GM18951 (cell line): ENCODE results near the gene KIF19.

Source experiments
- POLR2A ChIP-seq: IDR thresholded peaks from 4 replicates; pipeline ENCODE4 v1.6.1; 2011; ENCODE audit warnings: mild to moderate bottlenecking; ENCODE audit not compliant: insufficient read length, insufficient read depth; ENCODE audit errors: extremely low read depth
- in situ Hi-C: fragments of 300-500 bp; cut with MboI; formaldehyde crosslinking; loops from one replicate; pipeline ENCODE4 v1.12.0; 2022; ENCODE audit warnings: low sequenced_read_pairs, mixed read lengths, inconsistent platforms; ENCODE audit not compliant: unreplicated experiment

The KIF19 gene

GRCh38 chr17:74354123-74354522 is 28.1 kb downstream of the KIF19 start:
- TF ChIP-seq POLR2A, result no peak
- in situ Hi-C loops, result no loop called here

- TF ChIP-seq POLR2A, result no peak
- in situ Hi-C loops, result no loop called here
Observed at GRCh38 chr17:74354561-74354960, 28.5 kb downstream of the KIF19 start.

- TF ChIP-seq POLR2A, result no peak
- in situ Hi-C loops, result no loop called here
Observed at GRCh38 chr17:74355065-74355464, 29.0 kb downstream of the KIF19 start.

- TF ChIP-seq POLR2A, result no peak
- in situ Hi-C loops, result no loop called here
Observed at GRCh38 chr17:74356646-74357465, 30.8 kb downstream of the KIF19 start.

- TF ChIP-seq POLR2A, result no peak
- in situ Hi-C loops, result no loop called here
Observed at GRCh38 chr17:74357466-74357809, 31.4 kb downstream of the KIF19 start.

GRCh38 chr17:74358697-74359096 is 32.7 kb downstream of the KIF19 start:
- in situ Hi-C loops, result no loop called here
- TF ChIP-seq POLR2A, result no peak

- no peak for TF ChIP-seq POLR2A
- in situ Hi-C loops, result no loop called here
Observed at GRCh38 chr17:74359916-74360315, 33.9 kb downstream of the KIF19 start.

GRCh38 chr17:74360899-74361229 is 34.8 kb downstream of the KIF19 start:
- in situ Hi-C loops, result no loop called here
- no peak for TF ChIP-seq POLR2A

GRCh38 chr17:74361230-74362068 is 35.4 kb downstream of the KIF19 start, which contains the start of gene BTBD17:
BTBD17 (minus strand) TSS chr17:74361868; CDS start chr17:74361819, 49 bp downstream.
- in situ Hi-C loops, result no loop called here
- TF ChIP-seq POLR2A, result no peak

GRCh38 chr17:74362069-74362405 is 36.0 kb downstream of the KIF19 start:
- in situ Hi-C loops, result no loop called here
- TF ChIP-seq POLR2A, result no peak

GRCh38 chr17:74362810-74363498 is 36.9 kb downstream of the KIF19 start:
- no peak for TF ChIP-seq POLR2A
- in situ Hi-C loops, result no loop called here

- no peak for TF ChIP-seq POLR2A
- in situ Hi-C loops, result no loop called here
Observed at GRCh38 chr17:74367206-74367605, 41.2 kb downstream of the KIF19 start, which contains the start of gene GPR142. GPR142 (plus strand) TSS chr17:74367506; CDS start chr17:74369541, 2,035 bp downstream.

GRCh38 chr17:74368341-74369081 is 42.5 kb downstream of the KIF19 start:
- in situ Hi-C loops, result no loop called here

More at GRCh38 chr17:74368341-74369081, 42.5 kb downstream of the KIF19 start:
- TF ChIP-seq POLR2A, result no peak
